GM12878 (cell line): Measurements from ENCODE around the gene FAR2. TPM values are rescaled to one million over a fixed set of nuclear protein-coding genes. Genes with fewer than 3 reads are reported as not detected.

ENCODE experiments used
- ATAC-seq: fragments of 200-7000 bp; cut with Tn5 transposase; 3 replicates; pipeline ENCODE4 v1.9.1; 2020; ENCODE audit warnings: mild to moderate bottlenecking, moderate library complexity
- BruUV-seq: library from RNA; stranded (reverse); fragments of 400-500 nt; replicated peaks from 2 replicates; lab custom pipeline; 2021; lab: Mats Ljungman, UMichigan
- CTCF ChIA-PET: fragments of 300-600 bp; sonication (Branson Sonifier 250); formaldehyde crosslinking; extraction: SDS; loops from one replicate; lab custom pipeline; 2021; ENCODE audit warnings: inconsistent platforms; lab: Yijun Ruan, JAX
- POLR2A ChIA-PET: fragments of 350-600 bp; formaldehyde crosslinking; extraction: SDS; loops from one replicate; lab custom pipeline; 2021; ENCODE audit warnings: inconsistent platforms; lab: Charles Lee
- RAD21 ChIA-PET: fragments of 300-600 bp; sonication (Branson Sonifier 250); formaldehyde crosslinking; loops from one replicate; lab custom pipeline; 2023; ENCODE audit warnings: antibody characterized with exemption; ENCODE audit not compliant: unreplicated experiment; lab: Charles Lee
- SMC1A ChIA-PET: fragments of 300-600 bp; sonication (Branson Sonifier 250); formaldehyde crosslinking; loops from one replicate; lab custom pipeline; 2023; ENCODE audit not compliant: unreplicated experiment, uncharacterized antibody; lab: Charles Lee
- DNase-seq: peaks from one replicate; pipeline ENCODE4 v3.0.0-alpha.2; 2011; ENCODE audit warnings: low read depth, low spot score
- FAIRE-seq: peaks from 3 replicates; lab custom pipeline; 2011; peaks lifted over from hg19 to GRCh38; lab: Jason Lieb, UNC
- H2AFZ ChIP-seq: 2 replicates; pipeline ENCODE4 v1.6.0; 2011; ENCODE audit warnings: low read depth, low read length, control low read depth; ENCODE audit not compliant: control insufficient read depth
- H3K27ac ChIP-seq: 2 replicates; pipeline ENCODE4 v1.5.1; 2011; ENCODE audit warnings: control low read depth; ENCODE audit not compliant: control insufficient read depth, insufficient read depth
- H3K27me3 ChIP-seq, 2 experiments: replicated peaks in 1 of 2; 2 replicates each; pipeline versions ENCODE4 v1.6.0 to v1.6.1; 2011; ENCODE audit warnings: low read length in 1 of 2; ENCODE audit not compliant: control insufficient read depth in 2 of 2, insufficient read depth in 2 of 2
- H3K36me3 ChIP-seq, 2 experiments: 2 replicates each; pipeline ENCODE4 v1.5.1; 2011; ENCODE audit warnings: low read length in 1 of 2; ENCODE audit not compliant: control insufficient read depth in 2 of 2, insufficient read depth in 2 of 2
- H3K4me1 ChIP-seq: 2 replicates; pipeline ENCODE4 v1.6.1; 2011; ENCODE audit warnings: mild to moderate bottlenecking, low read length, moderate library complexity, mixed read lengths; ENCODE audit not compliant: control insufficient read depth, insufficient read depth
- H3K4me2 ChIP-seq: 2 replicates; pipeline ENCODE4 v1.6.0; 2011; ENCODE audit warnings: control low read depth; ENCODE audit not compliant: control insufficient read depth, insufficient read depth
- H3K4me3 ChIP-seq: fragments of 200-600 bp; sonication (generic); 2 replicates; pipeline ENCODE4 v1.5.1; 2016
- H3K79me2 ChIP-seq: 2 replicates; pipeline ENCODE4 v1.6.0; 2011; ENCODE audit warnings: low read length; ENCODE audit not compliant: control insufficient read depth, insufficient read depth
- H3K9ac ChIP-seq: 2 replicates; pipeline ENCODE4 v1.8.0; 2011; ENCODE audit warnings: low read length, control low read depth, mixed read lengths; ENCODE audit not compliant: control insufficient read depth, insufficient read depth
- H3K9me3 ChIP-seq: replicated peaks from 3 replicates; pipeline ENCODE4 v1.5.1; 2011; ENCODE audit warnings: mild to moderate bottlenecking, low read length; ENCODE audit not compliant: control insufficient read depth, insufficient read depth
- H4K20me1 ChIP-seq: 2 replicates; pipeline ENCODE4 v1.6.0; 2011; ENCODE audit not compliant: control insufficient read depth, insufficient read depth
- BRCA1 ChIP-seq: IDR thresholded peaks from 2 replicates; pipeline ENCODE4 v1.6.1; 2011; ENCODE audit warnings: low read depth, low read length, improper control_type of control experiment
- CHD4 ChIP-seq: fragments of 200-600 bp; sonication (generic); IDR thresholded peaks from 2 replicates; pipeline ENCODE4 v1.6.1; 2016; ENCODE audit warnings: mild to moderate bottlenecking
- CREM ChIP-seq: IDR thresholded peaks from 2 replicates; pipeline ENCODE4 v1.6.1; 2014; ENCODE audit warnings: antibody characterized with exemption, low read depth
- ESRRA ChIP-seq: IDR thresholded peaks from 2 replicates; pipeline ENCODE4 v1.6.1; 2012; ENCODE audit warnings: mild to moderate bottlenecking, low read length, improper control_type of control experiment
- PAX8 ChIP-seq: fragments of 450-650 bp; IDR thresholded peaks from 2 replicates; pipeline ENCODE4 v1.6.1; 2017; ENCODE audit warnings: mild to moderate bottlenecking, moderate library complexity
- RCOR1 ChIP-seq: conservative IDR thresholded peaks from 2 replicates; pipeline ENCODE4 v1.6.1; 2012; ENCODE audit warnings: low read depth, low read length, improper control_type of control experiment
- RFX5 ChIP-seq: IDR thresholded peaks from 2 replicates; pipeline ENCODE4 v1.6.1; 2011; ENCODE audit warnings: low read depth, low read length, improper control_type of control experiment
- SPI1 ChIP-seq: IDR thresholded peaks from 2 replicates; pipeline ENCODE4 v1.6.1; 2011; ENCODE audit warnings: low read depth, mild to moderate bottlenecking, low read length, moderate library complexity, borderline replicate concordance; ENCODE audit not compliant: insufficient read depth
- ZNF622 ChIP-seq: fragments of 450-650 bp; IDR thresholded peaks from 2 replicates; pipeline ENCODE4 v1.6.1; 2017; ENCODE audit warnings: mild to moderate bottlenecking, inconsistent platforms
- WGBS: methylation state at CpG from one replicate; pipeline ENCODE4 v1.1.6; 2016; ENCODE audit warnings: low lambda C conversion rate; ENCODE audit not compliant: insufficient replicate concordance, insufficient coverage; ENCODE audit errors: missing lambda C conversion rate; 5-methylcytosine and 5-hydroxymethylcytosine counted together
- in situ Hi-C: fragments of 300-500 bp; cut with MboI; formaldehyde crosslinking; loops from 9 replicates; pipeline ENCODE4 v1.14.3; 2018; ENCODE audit warnings: mixed read lengths
- intact Hi-C: fragments of 100-400 bp; cut with micrococcal nuclease; formaldehyde crosslinking; loops from one replicate; pipeline ENCODE4 v1.14.2; 2022; ENCODE audit not compliant: unreplicated experiment
- polyA plus RNA-seq, 11 experiments: library from polyadenylated mRNA; depleted of rRNA in 4 of 11; unstranded in 6 of 11; stranded (reverse) in 5 of 11; fragments of >200 nt; fragmentation: Nextera tagmentation in 4 of 11; fragmentation: Illumina TruSeq in 1 of 11; extraction: Ambion mirVana in 4 of 11; extraction: Trizol in 1 of 11; gene quantifications; 1 replicate in 1 of 11; 2 replicates in 10 of 11; pipeline versions ENCODE4 v1.2.1 to v1.2.3, GENCODE V29; 2011 to 2016; ENCODE audit warnings: inconsistent platforms in 2 of 11, missing spikeins in 2 of 11, low read depth in 1 of 11
- total RNA-seq, 4 experiments: library from RNA; depleted of rRNA in 3 of 4; stranded (reverse); fragments of >200 nt in 3 of 4; fragmentation: Illumina TruSeq in 1 of 4; extraction: Trizol in 1 of 4; gene quantifications; 2 replicates each; pipeline versions ENCODE4 v1.2.1 to v1.2.3, GENCODE V29; 2013 to 2021
- TF ChIP-seq, protein P1 (sequence below): fragments of 450-650 bp; IDR thresholded peaks from 2 replicates; pipeline ENCODE4 v1.6.1; 2016; ENCODE audit warnings: mild to moderate bottlenecking, moderate library complexity, borderline replicate concordance
- TF ChIP-seq, protein P2 (sequence below): fragments of 450-650 bp; IDR thresholded peaks from 2 replicates; pipeline ENCODE4 v1.6.1; 2017; ENCODE audit warnings: mild to moderate bottlenecking, low read depth, inconsistent platforms; ENCODE audit not compliant: poor library complexity, severe bottlenecking
- TF ChIP-seq, protein P3 (sequence below): fragments of 450-650 bp; IDR thresholded peaks from 2 replicates; pipeline ENCODE4 v1.6.1; 2017; ENCODE audit warnings: borderline replicate concordance

FAR2 gene
- total and polyA plus RNA-seq, 10 of the 15 experiments (the other 5 are each of a cell fraction or from before 2014, with no cell fraction given), result 0.50 to 1.1 (median 0.65) TPM

- TF ChIP-seq, protein P1, sequence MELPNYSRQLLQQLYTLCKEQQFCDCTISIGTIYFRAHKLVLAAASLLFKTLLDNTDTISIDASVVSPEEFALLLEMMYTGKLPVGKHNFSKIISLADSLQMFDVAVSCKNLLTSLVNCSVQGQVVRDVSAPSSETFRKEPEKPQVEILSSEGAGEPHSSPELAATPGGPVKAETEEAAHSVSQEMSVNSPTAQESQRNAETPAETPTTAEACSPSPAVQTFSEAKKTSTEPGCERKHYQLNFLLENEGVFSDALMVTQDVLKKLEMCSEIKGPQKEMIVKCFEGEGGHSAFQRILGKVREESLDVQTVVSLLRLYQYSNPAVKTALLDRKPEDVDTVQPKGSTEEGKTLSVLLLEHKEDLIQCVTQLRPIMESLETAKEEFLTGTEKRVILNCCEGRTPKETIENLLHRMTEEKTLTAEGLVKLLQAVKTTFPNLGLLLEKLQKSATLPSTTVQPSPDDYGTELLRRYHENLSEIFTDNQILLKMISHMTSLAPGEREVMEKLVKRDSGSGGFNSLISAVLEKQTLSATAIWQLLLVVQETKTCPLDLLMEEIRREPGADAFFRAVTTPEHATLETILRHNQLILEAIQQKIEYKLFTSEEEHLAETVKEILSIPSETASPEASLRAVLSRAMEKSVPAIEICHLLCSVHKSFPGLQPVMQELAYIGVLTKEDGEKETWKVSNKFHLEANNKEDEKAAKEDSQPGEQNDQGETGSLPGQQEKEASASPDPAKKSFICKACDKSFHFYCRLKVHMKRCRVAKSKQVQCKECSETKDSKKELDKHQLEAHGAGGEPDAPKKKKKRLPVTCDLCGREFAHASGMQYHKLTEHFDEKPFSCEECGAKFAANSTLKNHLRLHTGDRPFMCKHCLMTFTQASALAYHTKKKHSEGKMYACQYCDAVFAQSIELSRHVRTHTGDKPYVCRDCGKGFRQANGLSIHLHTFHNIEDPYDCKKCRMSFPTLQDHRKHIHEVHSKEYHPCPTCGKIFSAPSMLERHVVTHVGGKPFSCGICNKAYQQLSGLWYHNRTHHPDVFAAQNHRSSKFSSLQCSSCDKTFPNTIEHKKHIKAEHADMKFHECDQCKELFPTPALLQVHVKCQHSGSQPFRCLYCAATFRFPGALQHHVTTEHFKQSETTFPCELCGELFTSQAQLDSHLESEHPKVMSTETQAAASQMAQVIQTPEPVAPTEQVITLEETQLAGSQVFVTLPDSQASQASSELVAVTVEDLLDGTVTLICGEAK, result no peak
Observed at GRCh38 chr12:29116414-29116813, 32.7 kb upstream of the FAR2 start (continued).

DNA sequence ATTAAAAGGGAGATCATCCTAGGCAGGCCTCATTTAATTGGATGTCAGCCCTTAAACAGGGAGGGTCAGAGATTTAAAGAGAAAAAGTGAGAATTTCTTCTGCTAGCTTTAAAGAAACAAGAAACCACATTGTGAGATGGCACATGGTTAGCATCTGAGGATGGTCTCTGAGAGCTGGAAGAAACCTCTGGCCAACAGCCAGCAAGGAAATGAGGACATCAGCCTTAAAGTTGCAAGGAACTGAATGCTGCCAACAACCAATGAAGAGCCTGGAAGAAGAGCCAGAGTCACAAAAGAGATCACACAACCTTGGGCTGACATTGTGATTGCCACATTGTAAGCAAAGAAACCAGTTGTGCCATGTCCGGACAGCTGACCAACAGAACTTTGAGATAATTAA lies 17.5 kb upstream of the FAR2 start:
- POLR2A ChIA-PET, result no interaction called here
- no TSS peak for BruUV-seq
- no peak overlapping the region for H3K4me3 ChIP-seq
- no peak overlapping the region for H2AFZ ChIP-seq
- H3K27me3 ChIP-seq, result no peaks in the 10 kb centered on the region
- 100% methylated on average over 1 of the region's 1 CpG for WGBS
- no peaks in the 10 kb centered on the region for H3K4me1 ChIP-seq
- no peaks in the 10 kb centered on the region for H3K36me3 ChIP-seq
- FAIRE-seq (no peak), DNase-seq (no peak), ATAC-seq (no peak)
- CTCF ChIA-PET, result interaction anchor here (0.6 kb wide), 1 partner anchor 1407 kb away, joined by 3 read pairs; no protein-coding TSS in a partner anchor
- H3K4me2 ChIP-seq, result no peak overlapping the region
- no peaks in the 10 kb centered on the region for H3K79me2 ChIP-seq
- RAD21 ChIA-PET, result no interaction called here
- in situ Hi-C loops, result no loop called here
- H3K9ac ChIP-seq, result no peak overlapping the region
- H4K20me1 ChIP-seq, result no peaks in the 10 kb centered on the region
- no peaks in the 10 kb centered on the region for H3K9me3 ChIP-seq
- intact Hi-C loops, result no loop called here
- SMC1A ChIA-PET, result interaction anchor here (1.4 kb wide), 1 partner anchor 12 kb away, joined by 3 read pairs; no protein-coding TSS in a partner anchor
- no peak overlapping the region for H3K27ac ChIP-seq
- TF ChIP-seq CREM, result no peak
- TF ChIP-seq SPI1, result no peak
- no peak for TF ChIP-seq ZNF622
- TF ChIP-seq, protein P2, sequence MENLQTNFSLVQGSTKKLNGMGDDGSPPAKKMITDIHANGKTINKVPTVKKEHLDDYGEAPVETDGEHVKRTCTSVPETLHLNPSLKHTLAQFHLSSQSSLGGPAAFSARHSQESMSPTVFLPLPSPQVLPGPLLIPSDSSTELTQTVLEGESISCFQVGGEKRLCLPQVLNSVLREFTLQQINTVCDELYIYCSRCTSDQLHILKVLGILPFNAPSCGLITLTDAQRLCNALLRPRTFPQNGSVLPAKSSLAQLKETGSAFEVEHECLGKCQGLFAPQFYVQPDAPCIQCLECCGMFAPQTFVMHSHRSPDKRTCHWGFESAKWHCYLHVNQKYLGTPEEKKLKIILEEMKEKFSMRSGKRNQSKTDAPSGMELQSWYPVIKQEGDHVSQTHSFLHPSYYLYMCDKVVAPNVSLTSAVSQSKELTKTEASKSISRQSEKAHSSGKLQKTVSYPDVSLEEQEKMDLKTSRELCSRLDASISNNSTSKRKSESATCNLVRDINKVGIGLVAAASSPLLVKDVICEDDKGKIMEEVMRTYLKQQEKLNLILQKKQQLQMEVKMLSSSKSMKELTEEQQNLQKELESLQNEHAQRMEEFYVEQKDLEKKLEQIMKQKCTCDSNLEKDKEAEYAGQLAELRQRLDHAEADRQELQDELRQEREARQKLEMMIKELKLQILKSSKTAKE, result no peak
- TF ChIP-seq PAX8, result no peak
- TF ChIP-seq BRCA1, result no peak
- no peak for TF ChIP-seq RCOR1
- TF ChIP-seq RFX5, result no peak
- TF ChIP-seq ESRRA, result no peak
- TF ChIP-seq, protein P3, sequence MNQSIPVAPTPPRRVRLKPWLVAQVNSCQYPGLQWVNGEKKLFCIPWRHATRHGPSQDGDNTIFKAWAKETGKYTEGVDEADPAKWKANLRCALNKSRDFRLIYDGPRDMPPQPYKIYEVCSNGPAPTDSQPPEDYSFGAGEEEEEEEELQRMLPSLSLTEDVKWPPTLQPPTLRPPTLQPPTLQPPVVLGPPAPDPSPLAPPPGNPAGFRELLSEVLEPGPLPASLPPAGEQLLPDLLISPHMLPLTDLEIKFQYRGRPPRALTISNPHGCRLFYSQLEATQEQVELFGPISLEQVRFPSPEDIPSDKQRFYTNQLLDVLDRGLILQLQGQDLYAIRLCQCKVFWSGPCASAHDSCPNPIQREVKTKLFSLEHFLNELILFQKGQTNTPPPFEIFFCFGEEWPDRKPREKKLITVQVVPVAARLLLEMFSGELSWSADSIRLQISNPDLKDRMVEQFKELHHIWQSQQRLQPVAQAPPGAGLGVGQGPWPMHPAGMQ, result no peak
- TF ChIP-seq CHD4, result no peak
